ENCODE measurements around the gene NOL11. TPM values are rescaled to one million over a fixed set of nuclear protein-coding genes. Genes with fewer than 3 reads are reported as not detected.

Gene NOL11
- total RNA-seq, 4 donors from 2014 or later = 31.8 to 68.7 (median 43.4) TPM

GRCh38 chr17:67769231-67769630 lies 51.5 kb downstream of the NOL11 start:
- Histone ChIP-seq H3K27me3 (no peaks in the 10 kb centered on the region), H3K4me3 (no peak overlapping the region), H3K27ac (no peak overlapping the region), H3K4me1 (no peaks in the 10 kb centered on the region), H3K36me3 (no peaks in the 10 kb centered on the region), H3K9me3 (no peaks in the 10 kb centered on the region)
- TF ChIP-seq CTCF (IDR thresholded peaks at IDR 0.05) (no peak), POLR2A (IDR thresholded peaks at IDR 0.05) (no peak)
- intact Hi-C loops (cut with DNase I; ENCODE audit: low total_unique reads) = no loop called here
- DNase-seq = no peak

- no peak for DNase-seq
- no peaks in the 10 kb centered on the region for H3K9me3 ChIP-seq
- no peaks in the 10 kb centered on the region for H3K4me1 ChIP-seq
- H3K36me3 ChIP-seq = no peaks in the 10 kb centered on the region
- intact Hi-C loops (cut with DNase I; ENCODE audit: low total_unique reads) = no loop called here
- H3K27me3 ChIP-seq = no peaks in the 10 kb centered on the region
- no peak overlapping the region for H3K27ac ChIP-seq
- H3K4me3 ChIP-seq = no peak overlapping the region
- no peak for TF ChIP-seq CTCF (IDR thresholded peaks at IDR 0.05)
- no peak for TF ChIP-seq POLR2A (IDR thresholded peaks at IDR 0.05)
Observed at GRCh38 chr17:67770539-67770938, 52.8 kb downstream of the NOL11 start.

GRCh38 chr17:67772679-67773078 lies 54.9 kb downstream of the NOL11 start:
- intact Hi-C loops (cut with DNase I; ENCODE audit: low total_unique reads) = no loop called here
- Histone ChIP-seq H3K27ac (no peak overlapping the region), H3K36me3 (no peaks in the 10 kb centered on the region), H3K4me1 (no peaks in the 10 kb centered on the region), H3K4me3 (no peak overlapping the region), H3K9me3 (no peaks in the 10 kb centered on the region), H3K27me3 (no peaks in the 10 kb centered on the region)
- TF ChIP-seq CTCF (IDR thresholded peaks at IDR 0.05) (no peak), POLR2A (IDR thresholded peaks at IDR 0.05) (no peak)
- no peak for DNase-seq

GRCh38 chr17:67773246-67773645 lies 55.5 kb downstream of the NOL11 start:
- Histone ChIP-seq H3K4me1 (no peaks in the 10 kb centered on the region), H3K27me3 (no peaks in the 10 kb centered on the region), H3K4me3 (no peak overlapping the region), H3K27ac (no peak overlapping the region), H3K36me3 (no peaks in the 10 kb centered on the region), H3K9me3 (no peaks in the 10 kb centered on the region)
- no peak for DNase-seq
- intact Hi-C loops (cut with DNase I; ENCODE audit: low total_unique reads) = no loop called here
- no peak for TF ChIP-seq CTCF (IDR thresholded peaks at IDR 0.05)
- TF ChIP-seq POLR2A (IDR thresholded peaks at IDR 0.05) = no peak

GRCh38 chr17:67779098-67779672 lies 61.4 kb downstream of the NOL11 start:
- peak in 1 of 2 donors; percentile 19 for DNase-seq

More at GRCh38 chr17:67779098-67779672, 61.4 kb downstream of the NOL11 start:
- TF ChIP-seq POLR2A (IDR thresholded peaks at IDR 0.05) = no peak
- peak in 1 of 4 experiments; percentile 10 for TF ChIP-seq CTCF (IDR thresholded peaks at IDR 0.05)
- H3K27me3 ChIP-seq = no peaks in the 10 kb centered on the region
- no peaks in the 10 kb centered on the region for H3K36me3 ChIP-seq
- H3K4me3 ChIP-seq = no peak overlapping the region
- H3K4me1 ChIP-seq = no peaks in the 10 kb centered on the region
- no peak overlapping the region for H3K27ac ChIP-seq
- H3K9me3 ChIP-seq = no peaks in the 10 kb centered on the region
- intact Hi-C loops (cut with DNase I; ENCODE audit: low total_unique reads) = no loop called here
